ENCODE data around the gene HIVEP2. TPM values are rescaled to one million over a fixed set of nuclear protein-coding genes. Genes with fewer than 3 reads are reported as not detected.

HIVEP2 gene
- polyA plus RNA-seq, 12 donors, result 16.2 to 37.5 (median 22.5) TPM; not detected in 1

GRCh38 chr6:142844065-142844755 is 100.8 kb downstream of the HIVEP2 start:
- DNase-seq, result no peak

- no peak for DNase-seq
These were observed 101.6 kb downstream of the HIVEP2 start for GRCh38 chr6:142843361-142843760.

GRCh38 chr6:142842418-142843261 is 102.3 kb downstream of the HIVEP2 start:
- DNase-seq, result no peak

DNA sequence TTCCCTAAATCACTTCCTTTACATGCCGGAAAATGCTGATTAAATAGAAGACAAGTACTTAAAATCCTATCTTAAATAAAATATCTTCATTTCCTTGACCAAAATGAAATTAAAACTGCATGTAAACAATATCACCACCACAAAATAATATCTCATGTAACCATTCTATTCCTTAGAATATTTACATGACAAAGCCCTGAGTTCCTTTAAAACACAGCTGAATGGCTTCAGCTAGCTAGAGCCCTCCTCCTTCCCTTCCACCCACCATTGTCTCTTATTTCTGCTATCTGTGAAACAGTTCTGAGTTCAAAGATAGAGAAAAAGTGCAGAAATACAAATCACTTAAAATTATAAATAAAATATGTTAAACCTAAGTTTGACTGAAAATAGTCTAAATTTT is 103.1 kb downstream of the HIVEP2 start:
- DNase-seq, result no peak

- no peak for DNase-seq
These were observed 105.3 kb downstream of the HIVEP2 start for GRCh38 chr6:142839686-142840040.

DNA sequence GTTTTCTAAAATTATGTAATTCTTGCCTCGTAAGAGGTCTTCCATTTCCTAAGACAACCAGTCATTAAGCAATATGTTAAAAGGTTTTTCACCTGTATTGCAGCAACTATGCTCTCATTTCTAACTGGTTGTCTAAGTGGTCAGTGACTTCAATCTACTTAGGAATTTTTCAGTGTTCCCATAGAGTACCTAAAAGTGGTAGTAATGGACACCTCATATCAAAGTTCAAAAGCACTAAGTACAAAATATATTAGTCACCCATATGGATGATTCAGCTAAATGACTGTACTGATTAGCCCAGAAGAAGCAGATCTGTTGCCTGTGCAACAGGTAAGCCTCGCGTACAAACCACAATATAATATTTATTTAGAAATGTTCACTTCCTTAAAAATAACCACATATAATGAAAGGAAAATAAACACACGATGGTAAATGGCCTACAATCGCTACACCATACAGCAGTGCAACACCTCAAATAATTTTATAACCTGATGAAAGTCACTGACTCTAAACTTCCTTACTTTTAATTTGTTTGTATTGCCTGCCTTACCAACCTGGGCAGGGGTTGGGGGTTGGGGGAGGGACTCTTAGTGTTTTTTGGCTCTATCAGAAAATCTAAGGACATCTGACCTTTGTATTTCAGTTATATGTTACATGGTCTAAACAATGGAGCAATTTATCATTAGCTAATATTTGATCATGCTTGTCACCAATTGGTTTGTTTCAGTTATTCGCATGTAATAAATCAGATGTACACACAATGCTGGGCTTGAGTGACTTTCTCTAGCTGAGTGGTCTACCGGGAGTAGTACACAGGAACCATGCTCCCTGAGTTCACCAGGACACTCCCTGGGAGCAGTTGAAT is 105.9 kb downstream of the HIVEP2 start:
- DNase-seq, result no peak

GRCh38 chr6:142835787-142836535 is 109.0 kb downstream of the HIVEP2 start:
- no peak for DNase-seq

DNA sequence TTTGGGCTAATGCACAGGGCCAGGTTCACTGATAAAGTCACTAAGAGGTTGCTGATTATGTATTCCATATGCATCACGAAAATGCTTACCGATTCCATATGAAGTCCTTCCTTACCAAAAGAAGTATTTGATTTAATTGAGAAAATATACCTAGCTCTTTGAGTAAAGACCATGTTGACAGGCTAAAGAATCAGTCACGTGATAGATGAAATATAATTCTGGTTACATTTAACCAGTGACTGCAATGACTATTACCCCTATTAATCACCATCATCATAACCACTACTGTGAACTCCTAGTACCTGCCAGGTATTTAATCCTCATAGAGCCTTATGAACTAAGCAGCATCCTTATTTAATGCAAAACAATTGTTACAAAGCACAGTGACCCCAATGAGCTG is 110.1 kb downstream of the HIVEP2 start:
- no peak for DNase-seq

DNA sequence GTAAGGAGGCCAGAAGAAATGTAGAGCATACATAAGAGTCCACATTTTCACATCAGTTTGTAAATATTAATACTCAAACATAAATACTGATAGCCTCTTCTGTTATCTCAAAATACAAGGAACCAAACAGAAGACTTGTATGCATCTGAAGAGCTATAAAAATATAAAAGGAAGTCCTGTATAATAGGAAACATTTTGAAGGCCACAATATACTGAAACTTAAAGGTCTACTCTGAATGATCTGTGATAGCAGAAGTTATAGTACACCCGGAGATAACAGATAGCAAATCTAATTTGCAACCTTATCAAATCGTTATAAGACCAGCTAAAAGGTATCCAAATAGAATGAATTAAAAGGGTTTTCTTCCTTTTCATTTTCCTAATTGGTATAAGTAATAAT is 111.2 kb downstream of the HIVEP2 start:
- no peak for DNase-seq

- no peak for DNase-seq
These were observed 111.9 kb downstream of the HIVEP2 start for GRCh38 chr6:142833054-142833453.

- no peak for DNase-seq
These were observed 114.2 kb downstream of the HIVEP2 start for GRCh38 chr6:142830807-142831206.

DNA sequence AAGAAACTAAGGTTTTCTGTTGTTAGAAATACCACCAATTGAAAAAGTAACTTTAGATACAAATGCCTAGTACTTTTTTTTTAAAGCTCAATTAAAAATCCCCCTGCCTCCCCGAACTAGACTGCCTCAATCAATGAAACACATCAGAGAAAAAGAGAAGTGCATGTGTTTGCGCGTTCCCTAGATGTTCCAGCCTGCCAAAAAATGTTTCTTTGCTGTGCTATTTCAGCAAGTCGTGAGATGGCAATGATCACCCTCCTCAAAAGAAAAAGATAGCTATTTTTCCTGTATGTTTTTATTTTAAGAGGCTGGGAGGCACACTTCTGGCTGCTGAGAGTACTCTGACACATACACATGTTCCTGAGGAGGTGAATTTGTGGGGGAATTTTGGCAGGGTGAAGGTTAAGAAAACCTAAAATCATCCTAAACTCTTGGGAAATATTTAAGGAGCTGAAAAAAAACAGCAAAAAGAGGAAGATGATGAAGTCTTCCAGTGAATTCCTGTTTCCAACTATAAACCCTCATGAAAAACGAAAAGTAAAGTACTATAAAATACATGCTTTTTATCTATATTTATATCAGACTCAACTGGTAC is 114.8 kb downstream of the HIVEP2 start:
- DNase-seq, result no peak

GRCh38 chr6:142829556-142829955 is 115.4 kb downstream of the HIVEP2 start:
- DNase-seq, result no peak

GRCh38 chr6:142827991-142828390 is 117.0 kb downstream of the HIVEP2 start:
- DNase-seq, result no peak

- no peak for DNase-seq
These were observed 117.6 kb downstream of the HIVEP2 start for GRCh38 chr6:142827369-142827768.

DNA sequence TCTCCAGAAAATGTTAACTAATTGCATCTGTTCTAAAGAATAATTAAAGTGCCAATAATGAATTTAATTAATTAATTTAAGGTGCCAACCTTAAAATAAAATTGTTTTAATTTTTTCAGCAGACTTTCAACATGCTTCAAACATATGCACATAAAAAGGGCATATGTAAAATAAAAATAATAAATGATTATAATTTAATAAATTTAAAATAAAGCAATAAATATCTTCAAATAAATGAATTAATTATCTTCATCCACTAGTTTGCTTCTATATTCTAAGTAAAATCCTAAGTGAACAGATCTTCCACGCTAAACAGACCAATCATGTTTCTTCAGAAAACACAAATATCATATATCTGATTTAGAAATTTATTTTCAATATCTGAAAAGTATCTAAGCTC is 119.2 kb downstream of the HIVEP2 start:
- no peak for DNase-seq

DNA sequence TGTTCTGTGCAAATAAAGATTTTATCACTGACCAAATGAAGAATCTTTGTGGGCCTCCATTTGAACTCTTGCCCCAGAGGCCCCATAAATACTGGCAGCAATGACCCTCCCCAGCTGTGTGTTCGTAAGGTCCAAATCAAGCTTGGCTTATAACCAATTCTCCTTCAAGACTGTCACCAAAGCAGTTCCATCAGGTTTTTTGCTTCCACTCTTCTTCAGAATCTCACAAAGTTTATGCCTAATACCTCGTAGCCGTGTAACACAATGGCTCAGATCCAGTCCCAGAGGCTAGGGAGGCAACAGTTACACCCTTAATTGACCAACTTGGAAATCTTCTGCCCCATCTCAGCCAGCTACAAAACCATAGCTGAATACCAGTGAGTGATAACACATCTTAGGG is 120.5 kb downstream of the HIVEP2 start:
- DNase-seq, result peak; percentile 50

DNA sequence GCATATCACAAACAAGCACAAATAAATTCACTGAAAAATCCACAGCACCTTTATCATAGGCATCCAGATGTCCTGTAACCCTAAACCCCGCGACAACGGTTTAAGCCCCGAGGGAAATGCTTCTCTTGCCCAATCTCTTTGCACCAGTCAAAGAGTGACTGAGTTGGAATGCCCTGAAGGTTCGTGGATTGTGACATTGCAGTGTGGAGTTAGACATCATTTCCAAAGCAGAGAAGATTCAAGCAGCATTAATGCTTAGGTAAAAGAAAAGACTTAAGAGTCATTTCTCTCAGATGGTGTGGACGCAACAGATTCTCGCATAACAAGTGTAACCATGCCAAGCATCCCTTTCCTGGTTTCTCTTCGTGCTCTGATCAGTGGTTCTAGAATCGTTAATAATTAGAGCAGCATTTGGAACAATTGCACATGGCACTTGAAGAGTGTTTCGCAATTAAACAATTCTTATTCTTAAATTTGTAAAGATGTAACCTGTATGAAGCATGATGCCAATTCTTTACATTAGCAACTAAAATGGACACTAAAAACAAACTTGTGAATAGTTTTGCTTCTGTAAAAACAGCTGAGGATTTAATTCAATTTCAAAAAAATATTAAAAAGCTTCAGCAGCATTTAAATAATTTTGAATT is 121.6 kb downstream of the HIVEP2 start:
- no peak for DNase-seq

- DNase-seq, result no peak
These were observed 122.1 kb downstream of the HIVEP2 start for GRCh38 chr6:142822842-142823241.

DNA sequence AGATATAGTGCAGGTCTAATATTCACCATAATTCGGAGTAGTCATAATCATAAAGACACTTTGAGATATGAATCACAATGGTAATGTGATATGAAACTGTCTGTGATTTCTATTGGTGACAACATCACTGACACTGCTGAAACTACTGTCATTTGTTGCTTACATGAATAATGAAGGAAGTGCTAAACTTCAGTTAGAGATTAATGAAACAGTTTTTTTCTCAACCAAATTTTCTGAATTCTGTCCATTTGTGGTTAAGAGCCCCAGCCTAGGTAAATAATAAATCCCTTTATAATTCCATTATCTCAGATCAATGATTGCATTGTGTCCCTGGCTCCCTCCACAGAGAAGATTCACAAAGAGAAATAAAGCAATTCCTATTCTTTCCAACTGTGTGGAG is 122.6 kb downstream of the HIVEP2 start:
- DNase-seq, result no peak

GRCh38 chr6:142821860-142822259 is 123.1 kb downstream of the HIVEP2 start:
- no peak for DNase-seq

Data from muscle of arm (tissue), 12 donors.